ENCODE data around the gene ATF4.

GRCh38 chr22:39504071-39504470 lies 16.3 kb upstream of the ATF4 start:
- TF ChIP-seq CTCF (IDR thresholded peaks at IDR 0.05) (no peak), POLR2A (IDR thresholded peaks at IDR 0.05) (no peak)

Measured in lower leg skin (tissue), 3 donors.